ENCODE data around the gene LSP1.

- TF ChIP-seq, protein P1, sequence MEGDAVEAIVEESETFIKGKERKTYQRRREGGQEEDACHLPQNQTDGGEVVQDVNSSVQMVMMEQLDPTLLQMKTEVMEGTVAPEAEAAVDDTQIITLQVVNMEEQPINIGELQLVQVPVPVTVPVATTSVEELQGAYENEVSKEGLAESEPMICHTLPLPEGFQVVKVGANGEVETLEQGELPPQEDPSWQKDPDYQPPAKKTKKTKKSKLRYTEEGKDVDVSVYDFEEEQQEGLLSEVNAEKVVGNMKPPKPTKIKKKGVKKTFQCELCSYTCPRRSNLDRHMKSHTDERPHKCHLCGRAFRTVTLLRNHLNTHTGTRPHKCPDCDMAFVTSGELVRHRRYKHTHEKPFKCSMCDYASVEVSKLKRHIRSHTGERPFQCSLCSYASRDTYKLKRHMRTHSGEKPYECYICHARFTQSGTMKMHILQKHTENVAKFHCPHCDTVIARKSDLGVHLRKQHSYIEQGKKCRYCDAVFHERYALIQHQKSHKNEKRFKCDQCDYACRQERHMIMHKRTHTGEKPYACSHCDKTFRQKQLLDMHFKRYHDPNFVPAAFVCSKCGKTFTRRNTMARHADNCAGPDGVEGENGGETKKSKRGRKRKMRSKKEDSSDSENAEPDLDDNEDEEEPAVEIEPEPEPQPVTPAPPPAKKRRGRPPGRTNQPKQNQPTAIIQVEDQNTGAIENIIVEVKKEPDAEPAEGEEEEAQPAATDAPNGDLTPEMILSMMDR (IDR thresholded peaks at IDR 0.05) = no peak
- no peak for TF ChIP-seq POLR2A (IDR thresholded peaks at IDR 0.05)
Observed at GRCh38 chr11:1866776-1867175, 13.9 kb downstream of the LSP1 start.
